H1 (cell line): ENCODE measurements around the gene AKT1. TPM values are rescaled to one million over a fixed set of nuclear protein-coding genes. Genes with fewer than 3 reads are reported as not detected.

Experiments used
- BACH1 ChIP-seq: IDR thresholded peaks from 2 replicates; pipeline ENCODE4 v1.6.1; 2012; ENCODE audit warnings: low read length, improper control_type of control experiment
- HDAC6 ChIP-seq: IDR thresholded peaks from one replicate; pipeline ENCODE4 v1.7.1; 2012; ENCODE audit warnings: low read depth, mild to moderate bottlenecking, inconsistent platforms, low read length, moderate library complexity
- RBBP5 ChIP-seq: IDR thresholded peaks from 2 replicates; pipeline ENCODE4 v1.7.1; 2012; ENCODE audit warnings: low read depth, mild to moderate bottlenecking, inconsistent platforms, low read length, moderate library complexity, borderline replicate concordance
- ZNF274 ChIP-seq: IDR thresholded peaks from 2 replicates; pipeline ENCODE4 v1.7.0; 2012; ENCODE audit warnings: low read length, borderline replicate concordance; ENCODE audit errors: extremely low read depth
- polyA plus RNA-seq, 7 experiments: library from polyadenylated mRNA; depleted of rRNA in 3 of 7; stranded (reverse) in 5 of 7; unstranded in 2 of 7; fragments of >200 nt in 5 of 7; fragments of 200-250 nt in 2 of 7; gene quantifications; 1 replicate in 5 of 7; 2 replicates in 1 of 7; 4 replicates in 1 of 7; pipeline versions ENCODE4 v1.2.1 to v1.2.3, GENCODE V29; 2011 to 2013; ENCODE audit warnings: missing spikeins in 2 of 7, mixed read lengths in 2 of 7
- total RNA-seq: library from RNA; stranded (reverse); fragmentation: NEBNext Ultra II Directional; extraction: Animal tissue kit (Norgen Biotek cat#: 25700); gene quantifications from 2 replicates; pipeline ENCODE4 v1.2.1, GENCODE V29; 2021
- TF ChIP-seq, protein P1 (sequence below): fragments of 300-600 bp; sonication (generic); IDR thresholded peaks from 2 replicates; pipeline ENCODE4 v1.7.1; 2012; ENCODE audit warnings: low read length, moderate library complexity, mild to moderate bottlenecking, inconsistent platforms; ENCODE audit not compliant: insufficient replicate concordance
- TF ChIP-seq, protein P2 (sequence below): IDR thresholded peaks from 2 replicates; pipeline ENCODE4 v1.6.1; 2012; ENCODE audit warnings: inconsistent platforms

AKT1 gene
- total and polyA plus RNA-seq, 2 of the 8 experiments (the other 6 are each of a cell fraction or from before 2014, with no cell fraction given), result 68.1 to 71.5 TPM

DNA sequence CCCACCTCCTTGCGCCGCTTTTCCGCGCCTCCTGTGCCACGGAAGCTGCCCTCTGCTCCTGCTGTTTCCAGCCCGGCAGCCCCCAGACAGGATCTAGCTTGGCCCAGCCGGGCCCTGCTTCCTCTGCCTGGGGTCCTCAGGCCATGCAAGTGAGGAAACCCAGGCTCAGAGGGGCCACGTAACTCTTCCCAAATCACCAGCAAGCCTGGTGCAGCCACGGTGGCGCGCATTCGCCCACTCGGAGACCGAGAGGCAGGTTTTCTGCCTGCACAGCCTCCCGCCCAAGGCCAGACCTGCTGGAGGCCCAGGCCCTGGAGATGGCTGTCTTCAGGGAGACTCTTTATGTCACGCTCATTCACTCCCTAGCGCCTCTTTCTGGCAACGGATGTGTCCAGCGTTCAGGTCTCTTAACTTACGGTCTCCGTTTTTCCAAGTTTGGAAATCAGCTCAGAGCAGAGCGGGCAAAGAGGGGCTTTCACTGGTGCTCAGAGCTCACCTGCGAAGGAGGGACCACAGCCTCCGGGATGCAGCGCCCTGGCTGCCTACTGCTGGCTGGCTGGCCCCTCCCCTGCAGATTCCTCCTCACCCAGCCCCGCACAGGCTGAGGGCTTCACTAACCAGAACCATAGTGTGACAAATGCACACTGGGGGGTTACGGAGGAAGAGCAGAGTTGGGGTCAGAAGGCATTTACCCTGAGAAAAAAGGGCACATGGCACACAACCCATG, 48.9 kb upstream of the AKT1 start (continued):
- TF ChIP-seq, protein P1, sequence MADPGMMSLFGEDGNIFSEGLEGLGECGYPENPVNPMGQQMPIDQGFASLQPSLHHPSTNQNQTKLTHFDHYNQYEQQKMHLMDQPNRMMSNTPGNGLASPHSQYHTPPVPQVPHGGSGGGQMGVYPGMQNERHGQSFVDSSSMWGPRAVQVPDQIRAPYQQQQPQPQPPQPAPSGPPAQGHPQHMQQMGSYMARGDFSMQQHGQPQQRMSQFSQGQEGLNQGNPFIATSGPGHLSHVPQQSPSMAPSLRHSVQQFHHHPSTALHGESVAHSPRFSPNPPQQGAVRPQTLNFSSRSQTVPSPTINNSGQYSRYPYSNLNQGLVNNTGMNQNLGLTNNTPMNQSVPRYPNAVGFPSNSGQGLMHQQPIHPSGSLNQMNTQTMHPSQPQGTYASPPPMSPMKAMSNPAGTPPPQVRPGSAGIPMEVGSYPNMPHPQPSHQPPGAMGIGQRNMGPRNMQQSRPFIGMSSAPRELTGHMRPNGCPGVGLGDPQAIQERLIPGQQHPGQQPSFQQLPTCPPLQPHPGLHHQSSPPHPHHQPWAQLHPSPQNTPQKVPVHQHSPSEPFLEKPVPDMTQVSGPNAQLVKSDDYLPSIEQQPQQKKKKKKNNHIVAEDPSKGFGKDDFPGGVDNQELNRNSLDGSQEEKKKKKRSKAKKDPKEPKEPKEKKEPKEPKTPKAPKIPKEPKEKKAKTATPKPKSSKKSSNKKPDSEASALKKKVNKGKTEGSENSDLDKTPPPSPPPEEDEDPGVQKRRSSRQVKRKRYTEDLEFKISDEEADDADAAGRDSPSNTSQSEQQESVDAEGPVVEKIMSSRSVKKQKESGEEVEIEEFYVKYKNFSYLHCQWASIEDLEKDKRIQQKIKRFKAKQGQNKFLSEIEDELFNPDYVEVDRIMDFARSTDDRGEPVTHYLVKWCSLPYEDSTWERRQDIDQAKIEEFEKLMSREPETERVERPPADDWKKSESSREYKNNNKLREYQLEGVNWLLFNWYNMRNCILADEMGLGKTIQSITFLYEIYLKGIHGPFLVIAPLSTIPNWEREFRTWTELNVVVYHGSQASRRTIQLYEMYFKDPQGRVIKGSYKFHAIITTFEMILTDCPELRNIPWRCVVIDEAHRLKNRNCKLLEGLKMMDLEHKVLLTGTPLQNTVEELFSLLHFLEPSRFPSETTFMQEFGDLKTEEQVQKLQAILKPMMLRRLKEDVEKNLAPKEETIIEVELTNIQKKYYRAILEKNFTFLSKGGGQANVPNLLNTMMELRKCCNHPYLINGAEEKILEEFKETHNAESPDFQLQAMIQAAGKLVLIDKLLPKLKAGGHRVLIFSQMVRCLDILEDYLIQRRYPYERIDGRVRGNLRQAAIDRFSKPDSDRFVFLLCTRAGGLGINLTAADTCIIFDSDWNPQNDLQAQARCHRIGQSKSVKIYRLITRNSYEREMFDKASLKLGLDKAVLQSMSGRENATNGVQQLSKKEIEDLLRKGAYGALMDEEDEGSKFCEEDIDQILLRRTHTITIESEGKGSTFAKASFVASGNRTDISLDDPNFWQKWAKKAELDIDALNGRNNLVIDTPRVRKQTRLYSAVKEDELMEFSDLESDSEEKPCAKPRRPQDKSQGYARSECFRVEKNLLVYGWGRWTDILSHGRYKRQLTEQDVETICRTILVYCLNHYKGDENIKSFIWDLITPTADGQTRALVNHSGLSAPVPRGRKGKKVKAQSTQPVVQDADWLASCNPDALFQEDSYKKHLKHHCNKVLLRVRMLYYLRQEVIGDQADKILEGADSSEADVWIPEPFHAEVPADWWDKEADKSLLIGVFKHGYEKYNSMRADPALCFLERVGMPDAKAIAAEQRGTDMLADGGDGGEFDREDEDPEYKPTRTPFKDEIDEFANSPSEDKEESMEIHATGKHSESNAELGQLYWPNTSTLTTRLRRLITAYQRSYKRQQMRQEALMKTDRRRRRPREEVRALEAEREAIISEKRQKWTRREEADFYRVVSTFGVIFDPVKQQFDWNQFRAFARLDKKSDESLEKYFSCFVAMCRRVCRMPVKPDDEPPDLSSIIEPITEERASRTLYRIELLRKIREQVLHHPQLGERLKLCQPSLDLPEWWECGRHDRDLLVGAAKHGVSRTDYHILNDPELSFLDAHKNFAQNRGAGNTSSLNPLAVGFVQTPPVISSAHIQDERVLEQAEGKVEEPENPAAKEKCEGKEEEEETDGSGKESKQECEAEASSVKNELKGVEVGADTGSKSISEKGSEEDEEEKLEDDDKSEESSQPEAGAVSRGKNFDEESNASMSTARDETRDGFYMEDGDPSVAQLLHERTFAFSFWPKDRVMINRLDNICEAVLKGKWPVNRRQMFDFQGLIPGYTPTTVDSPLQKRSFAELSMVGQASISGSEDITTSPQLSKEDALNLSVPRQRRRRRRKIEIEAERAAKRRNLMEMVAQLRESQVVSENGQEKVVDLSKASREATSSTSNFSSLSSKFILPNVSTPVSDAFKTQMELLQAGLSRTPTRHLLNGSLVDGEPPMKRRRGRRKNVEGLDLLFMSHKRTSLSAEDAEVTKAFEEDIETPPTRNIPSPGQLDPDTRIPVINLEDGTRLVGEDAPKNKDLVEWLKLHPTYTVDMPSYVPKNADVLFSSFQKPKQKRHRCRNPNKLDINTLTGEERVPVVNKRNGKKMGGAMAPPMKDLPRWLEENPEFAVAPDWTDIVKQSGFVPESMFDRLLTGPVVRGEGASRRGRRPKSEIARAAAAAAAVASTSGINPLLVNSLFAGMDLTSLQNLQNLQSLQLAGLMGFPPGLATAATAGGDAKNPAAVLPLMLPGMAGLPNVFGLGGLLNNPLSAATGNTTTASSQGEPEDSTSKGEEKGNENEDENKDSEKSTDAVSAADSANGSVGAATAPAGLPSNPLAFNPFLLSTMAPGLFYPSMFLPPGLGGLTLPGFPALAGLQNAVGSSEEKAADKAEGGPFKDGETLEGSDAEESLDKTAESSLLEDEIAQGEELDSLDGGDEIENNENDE, result no peak
- no peak for TF ChIP-seq ZNF274
- no peak for TF ChIP-seq BACH1
- no peak for TF ChIP-seq HDAC6
- TF ChIP-seq, protein P2, sequence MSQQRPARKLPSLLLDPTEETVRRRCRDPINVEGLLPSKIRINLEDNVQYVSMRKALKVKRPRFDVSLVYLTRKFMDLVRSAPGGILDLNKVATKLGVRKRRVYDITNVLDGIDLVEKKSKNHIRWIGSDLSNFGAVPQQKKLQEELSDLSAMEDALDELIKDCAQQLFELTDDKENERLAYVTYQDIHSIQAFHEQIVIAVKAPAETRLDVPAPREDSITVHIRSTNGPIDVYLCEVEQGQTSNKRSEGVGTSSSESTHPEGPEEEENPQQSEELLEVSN, result peak; percentile 19; the same call in 1 of the 2 replicates
- no peak for TF ChIP-seq RBBP5
